Astrocyte (in vitro differentiated cells and primary cell): ENCODE data around the gene INCA1. TPM values are rescaled to one million over a fixed set of nuclear protein-coding genes. Genes with fewer than 3 reads are reported as not detected.

Source experiments
- DNase-seq: peaks from one replicate; pipeline ENCODE4 v3.0.0-alpha.2; 2010; ENCODE audit warnings: low read depth
- FAIRE-seq: peaks from 2 replicates; lab custom pipeline; 2011; peaks lifted over from hg19 to GRCh38; lab: Jason Lieb, UNC
- H2AFZ ChIP-seq: 2 replicates; pipeline ENCODE4 v1.6.0; 2012; ENCODE audit warnings: low read depth, low read length, inconsistent platforms
- H3K27ac ChIP-seq: 2 replicates; pipeline ENCODE4 v1.5.1; 2011; ENCODE audit warnings: low read depth, low read length, inconsistent platforms
- H3K27me3 ChIP-seq: 2 replicates; pipeline ENCODE4 v1.6.0; 2011; ENCODE audit warnings: low read length, inconsistent platforms; ENCODE audit not compliant: insufficient read depth
- H3K36me3 ChIP-seq: 2 replicates; pipeline ENCODE4 v1.5.1; 2011; ENCODE audit warnings: low read length, inconsistent platforms; ENCODE audit not compliant: insufficient read depth
- H3K4me1 ChIP-seq: 2 replicates; pipeline ENCODE4 v1.5.1; 2011; ENCODE audit warnings: low read length, inconsistent platforms; ENCODE audit not compliant: insufficient read depth
- H3K4me2 ChIP-seq: 2 replicates; pipeline ENCODE4 v1.6.0; 2012; ENCODE audit warnings: low read length, inconsistent platforms
- H3K4me3 ChIP-seq: 2 replicates; pipeline ENCODE4 v1.5.1; 2011; ENCODE audit warnings: low read depth, mild to moderate bottlenecking, low read length, inconsistent platforms; ENCODE audit not compliant: insufficient read depth
- H3K79me2 ChIP-seq: 2 replicates; pipeline ENCODE4 v1.6.0; 2012; ENCODE audit warnings: mild to moderate bottlenecking, low read length, inconsistent platforms; ENCODE audit not compliant: insufficient read depth
- H3K9ac ChIP-seq: 2 replicates; pipeline ENCODE4 v1.6.0; 2012; ENCODE audit warnings: mild to moderate bottlenecking, low read length, inconsistent platforms
- H3K9me3 ChIP-seq: 2 replicates; pipeline ENCODE4 v1.5.1; 2012; ENCODE audit warnings: low read depth, mild to moderate bottlenecking, low read length, inconsistent platforms; ENCODE audit not compliant: insufficient read depth
- H4K20me1 ChIP-seq: 2 replicates; pipeline ENCODE4 v1.6.0; 2012; ENCODE audit warnings: low read length, inconsistent platforms; ENCODE audit not compliant: insufficient read depth
- H3K27ac Mint-ChIP-seq: one replicate; pipeline ENCODE4 v1.8.0; 2021; ENCODE audit warnings: mild to moderate bottlenecking, mixed read lengths; ENCODE audit not compliant: unreplicated experiment
- H3K27me3 Mint-ChIP-seq: one replicate; pipeline ENCODE4 v1.8.0; 2021; ENCODE audit warnings: low read depth, mixed read lengths; ENCODE audit not compliant: unreplicated experiment
- H3K36me3 Mint-ChIP-seq: one replicate; pipeline ENCODE4 v1.8.0; 2021; ENCODE audit warnings: low read depth, mixed read lengths; ENCODE audit not compliant: unreplicated experiment
- H3K4me1 Mint-ChIP-seq: one replicate; pipeline ENCODE4 v1.8.0; 2021; ENCODE audit warnings: low read depth, mixed read lengths; ENCODE audit not compliant: unreplicated experiment
- H3K4me3 Mint-ChIP-seq: one replicate; pipeline ENCODE4 v1.8.0; 2021; ENCODE audit warnings: mild to moderate bottlenecking, moderate library complexity, mixed read lengths; ENCODE audit not compliant: unreplicated experiment
- H3K9me3 Mint-ChIP-seq: one replicate; pipeline ENCODE4 v1.8.0; 2021; ENCODE audit warnings: mild to moderate bottlenecking, mixed read lengths; ENCODE audit not compliant: unreplicated experiment
- CTCF ChIP-seq: IDR thresholded peaks from 2 replicates; pipeline ENCODE4 v1.5.1; 2011; ENCODE audit warnings: low read depth, mild to moderate bottlenecking, inconsistent platforms, low read length, moderate library complexity; ENCODE audit not compliant: insufficient read depth
- EZH2 ChIP-seq: IDR thresholded peaks from 2 replicates; pipeline ENCODE4 v1.6.1; 2012; ENCODE audit warnings: mild to moderate bottlenecking, low read length, inconsistent platforms; ENCODE audit not compliant: insufficient read depth
- total RNA-seq: library from RNA; stranded (reverse); gene quantifications from 2 replicates; pipeline ENCODE4 v1.2.1, GENCODE V29; 2021

INCA1 gene
- total RNA-seq, 1 donor from 2014 or later, result 1.7 TPM

GRCh38 chr17:5042157-5043022, 45.1 kb upstream of the INCA1 start:
- TF ChIP-seq CTCF (no peak), EZH2 (no peak)
- no peak overlapping the region for H3K4me2 ChIP-seq
- no peaks in the 10 kb centered on the region for H3K36me3 Mint-ChIP-seq
- H3K27me3 ChIP-seq, result no peaks in the 10 kb centered on the region
- no peak for DNase-seq
- no peak overlapping the region for H3K27ac ChIP-seq
- no peaks in the 10 kb centered on the region for H4K20me1 ChIP-seq
- FAIRE-seq, result no peak
- H3K9me3 Mint-ChIP-seq, result no peaks in the 10 kb centered on the region
- H3K4me3 ChIP-seq, result no peak overlapping the region
- H3K4me3 Mint-ChIP-seq, result no peak overlapping the region
- H3K79me2 ChIP-seq, result no peaks in the 10 kb centered on the region
- no peak overlapping the region for H3K27ac Mint-ChIP-seq
- no peak overlapping the region for H2AFZ ChIP-seq
- H3K36me3 ChIP-seq, result no peaks in the 10 kb centered on the region
- no peaks in the 10 kb centered on the region for H3K4me1 Mint-ChIP-seq
- peaks cover 5% of the 10 kb centered on the region for H3K27me3 Mint-ChIP-seq
- no peaks in the 10 kb centered on the region for H3K4me1 ChIP-seq
- no peak overlapping the region for H3K9ac ChIP-seq
- no peaks in the 10 kb centered on the region for H3K9me3 ChIP-seq

GRCh38 chr17:5035315-5035714, 38.0 kb upstream of the INCA1 start, which contains the start of gene SLC52A1:
TSS of gene SLC52A1 (minus strand) at chr17:5035426. CDS start at chr17:5034606, 820 bp downstream.
- Histone ChIP-seq H3K4me1 (no peaks in the 10 kb centered on the region), H3K27me3 (no peaks in the 10 kb centered on the region), H3K4me2 (peak within 1 kb of the TSS; percentile 72), H3K27ac (no peak within 1 kb of the TSS), H3K9me3 (no peaks in the 10 kb centered on the region), H3K36me3 (no peaks in the 10 kb centered on the region), H4K20me1 (no peaks in the 10 kb centered on the region), H3K4me3 (no peak within 1 kb of the TSS), H3K9ac (no peak within 1 kb of the TSS), H3K79me2 (no peaks in the 10 kb centered on the region), H2AFZ (no peak within 1 kb of the TSS)
- no peak within 1 kb of the TSS for H3K4me3 Mint-ChIP-seq
- TF ChIP-seq CTCF, result no peak
- TF ChIP-seq EZH2, result no peak
- DNase-seq, result no peak
- no peak for FAIRE-seq
- H3K36me3 Mint-ChIP-seq, result no peaks in the 10 kb centered on the region
- H3K4me1 Mint-ChIP-seq, result no peaks in the 10 kb centered on the region
- no peaks in the 10 kb centered on the region for H3K9me3 Mint-ChIP-seq
- H3K27me3 Mint-ChIP-seq, result peaks cover 18% of the 10 kb centered on the region
- H3K27ac Mint-ChIP-seq, result peak within 1 kb of the TSS; percentile 58

- H3K27me3 ChIP-seq, result no peaks in the 10 kb centered on the region
- DNase-seq (no peak), FAIRE-seq (no peak)
- no peak overlapping the region for H3K4me3 ChIP-seq
- H3K9me3 ChIP-seq, result no peaks in the 10 kb centered on the region
- TF ChIP-seq EZH2 (no peak), CTCF (no peak)
- no peak overlapping the region for H3K4me2 ChIP-seq
- H3K4me1 ChIP-seq, result no peaks in the 10 kb centered on the region
- no peaks in the 10 kb centered on the region for H3K79me2 ChIP-seq
- H4K20me1 ChIP-seq, result no peaks in the 10 kb centered on the region
- Mint-ChIP-seq H3K4me1 (no peaks in the 10 kb centered on the region), H3K27ac (peak overlapping the region; percentile 58), H3K9me3 (no peaks in the 10 kb centered on the region), H3K36me3 (no peaks in the 10 kb centered on the region), H3K4me3 (no peak overlapping the region), H3K27me3 (peaks cover 17% of the 10 kb centered on the region)
- no peaks in the 10 kb centered on the region for H3K36me3 ChIP-seq
- no peak overlapping the region for H3K27ac ChIP-seq
- H2AFZ ChIP-seq, result no peak overlapping the region
- H3K9ac ChIP-seq, result no peak overlapping the region
Measured at GRCh38 chr17:5034651-5035050, 37.3 kb upstream of the INCA1 start.
